ENCODE data around the gene MARCHF7. TPM values are rescaled to one million over a fixed set of nuclear protein-coding genes. Genes with fewer than 3 reads are reported as not detected.

MARCHF7 gene
- total RNA-seq, 2 donors from 2014 or later: 60.1 to 81.2 TPM

GRCh38 chr2:159735648-159736047 lies 23.3 kb downstream of the MARCHF7 start:
- DNase-seq (ENCODE audit: low spot score) (no peak), ATAC-seq (ENCODE audit: insufficient number of reproducible peaks, low FRiP score, low read depth) (no peak)
- TF ChIP-seq CTCF (IDR thresholded peaks at IDR 0.05): no peak
- Histone ChIP-seq H3K4me3 (no peak overlapping the region), H3K9me3 (no peaks in the 10 kb centered on the region), H3K36me3 (peaks cover 29% of the 10 kb centered on the region), H3K27ac (no peak overlapping the region), H3K27me3 (replicated peaks; ENCODE audit: insufficient read depth) (no peaks in the 10 kb centered on the region), H3K4me1 (ENCODE audit: control insufficient read depth in 1 of 2, low read depth in 2 of 2) (peaks cover 10 to 21% of the 10 kb centered on the region in 2 donors)

GRCh38 chr2:159736048-159736447 lies 23.7 kb downstream of the MARCHF7 start:
- peaks cover 26% of the 10 kb centered on the region for H3K36me3 ChIP-seq

GRCh38 chr2:159737292-159737916 lies 25.1 kb downstream of the MARCHF7 start:
- H3K4me1 ChIP-seq (ENCODE audit: control insufficient read depth in 1 of 2, low read depth in 2 of 2): peaks cover 10 to 25% of the 10 kb centered on the region in 2 donors
- no peak overlapping the region for H3K27ac ChIP-seq
- no peaks in the 10 kb centered on the region for H3K9me3 ChIP-seq
- DNase-seq (ENCODE audit: low spot score) (no peak), ATAC-seq (ENCODE audit: insufficient number of reproducible peaks, low FRiP score, low read depth) (no peak)
- no peaks in the 10 kb centered on the region for H3K27me3 ChIP-seq (replicated peaks; ENCODE audit: insufficient read depth)
- peaks cover 21% of the 10 kb centered on the region for H3K36me3 ChIP-seq
- no peak overlapping the region for H3K4me3 ChIP-seq
- TF ChIP-seq CTCF (IDR thresholded peaks at IDR 0.05): no peak

More at GRCh38 chr2:159736048-159736447, 23.7 kb downstream of the MARCHF7 start:
- ATAC-seq (ENCODE audit: insufficient number of reproducible peaks, low FRiP score, low read depth) (no peak), DNase-seq (ENCODE audit: low spot score) (no peak)
- Histone ChIP-seq H3K4me1 (ENCODE audit: control insufficient read depth in 1 of 2, low read depth in 2 of 2) (peaks cover 10 to 21% of the 10 kb centered on the region in 2 donors), H3K27ac (no peak overlapping the region), H3K9me3 (no peaks in the 10 kb centered on the region), H3K4me3 (no peak overlapping the region), H3K27me3 (replicated peaks; ENCODE audit: insufficient read depth) (no peaks in the 10 kb centered on the region)
- no peak for TF ChIP-seq CTCF (IDR thresholded peaks at IDR 0.05)

- peaks cover 10 to 25% of the 10 kb centered on the region in 2 donors for H3K4me1 ChIP-seq (ENCODE audit: control insufficient read depth in 1 of 2, low read depth in 2 of 2)
- H3K27ac ChIP-seq: no peak overlapping the region
- no peak overlapping the region for H3K4me3 ChIP-seq
- no peak for TF ChIP-seq CTCF (IDR thresholded peaks at IDR 0.05)
- DNase-seq (ENCODE audit: low spot score) (no peak), ATAC-seq (ENCODE audit: insufficient number of reproducible peaks, low FRiP score, low read depth) (no peak)
- no peaks in the 10 kb centered on the region for H3K27me3 ChIP-seq (replicated peaks; ENCODE audit: insufficient read depth)
- peaks cover 21% of the 10 kb centered on the region for H3K36me3 ChIP-seq
- H3K9me3 ChIP-seq: no peaks in the 10 kb centered on the region
These were observed 25.6 kb downstream of the MARCHF7 start for GRCh38 chr2:159737917-159738296.

- Histone ChIP-seq H3K36me3 (peaks cover 21% of the 10 kb centered on the region), H3K27me3 (replicated peaks; ENCODE audit: insufficient read depth) (no peaks in the 10 kb centered on the region), H3K27ac (no peak overlapping the region), H3K4me1 (ENCODE audit: control insufficient read depth in 1 of 2, low read depth in 2 of 2) (peaks cover 10 to 25% of the 10 kb centered on the region in 2 donors), H3K9me3 (no peaks in the 10 kb centered on the region), H3K4me3 (no peak overlapping the region)
- DNase-seq (ENCODE audit: low spot score) (no peak), ATAC-seq (ENCODE audit: insufficient number of reproducible peaks, low FRiP score, low read depth) (no peak)
- TF ChIP-seq CTCF (IDR thresholded peaks at IDR 0.05): no peak
These were observed 26.4 kb downstream of the MARCHF7 start for GRCh38 chr2:159738509-159739390.

Measured in thoracic aorta (tissue), 2 donors.